HUES6 (cell line): ENCODE data around the gene KMT2E.
"Not testable (repeated sequence)": the region's sequence is repeated elsewhere in the genome, so short reads cannot be mapped to it uniquely, and the experiment has no call there.

Experiments
- H3K27ac ChIP-seq: 2 replicates; pipeline ENCODE4 v1.7.0; 2013; ENCODE audit warnings: low read depth, mild to moderate bottlenecking, low read length, inconsistent platforms
- H3K27me3 ChIP-seq: 2 replicates; pipeline ENCODE4 v1.6.1; 2013; ENCODE audit warnings: low read length; ENCODE audit not compliant: control insufficient read depth, insufficient read depth
- H3K36me3 ChIP-seq: 2 replicates; pipeline ENCODE4 v1.6.1; 2013; ENCODE audit warnings: low read length; ENCODE audit not compliant: control insufficient read depth, insufficient read depth
- H3K4me1 ChIP-seq: 2 replicates; pipeline ENCODE4 v1.6.1; 2013; ENCODE audit warnings: low read length; ENCODE audit not compliant: control insufficient read depth, insufficient read depth
- H3K4me3 ChIP-seq: 2 replicates; pipeline ENCODE4 v1.5.1; 2013; ENCODE audit warnings: low read depth, low read length
- H3K9ac ChIP-seq: one replicate; pipeline ENCODE4 v1.6.1; 2013; ENCODE audit warnings: mild to moderate bottlenecking, low read length
- H3K9me3 ChIP-seq: 2 replicates; pipeline ENCODE4 v1.6.1; 2013; ENCODE audit warnings: low read depth, low read length; ENCODE audit not compliant: control insufficient read depth, insufficient read depth

Gene KMT2E

DNA sequence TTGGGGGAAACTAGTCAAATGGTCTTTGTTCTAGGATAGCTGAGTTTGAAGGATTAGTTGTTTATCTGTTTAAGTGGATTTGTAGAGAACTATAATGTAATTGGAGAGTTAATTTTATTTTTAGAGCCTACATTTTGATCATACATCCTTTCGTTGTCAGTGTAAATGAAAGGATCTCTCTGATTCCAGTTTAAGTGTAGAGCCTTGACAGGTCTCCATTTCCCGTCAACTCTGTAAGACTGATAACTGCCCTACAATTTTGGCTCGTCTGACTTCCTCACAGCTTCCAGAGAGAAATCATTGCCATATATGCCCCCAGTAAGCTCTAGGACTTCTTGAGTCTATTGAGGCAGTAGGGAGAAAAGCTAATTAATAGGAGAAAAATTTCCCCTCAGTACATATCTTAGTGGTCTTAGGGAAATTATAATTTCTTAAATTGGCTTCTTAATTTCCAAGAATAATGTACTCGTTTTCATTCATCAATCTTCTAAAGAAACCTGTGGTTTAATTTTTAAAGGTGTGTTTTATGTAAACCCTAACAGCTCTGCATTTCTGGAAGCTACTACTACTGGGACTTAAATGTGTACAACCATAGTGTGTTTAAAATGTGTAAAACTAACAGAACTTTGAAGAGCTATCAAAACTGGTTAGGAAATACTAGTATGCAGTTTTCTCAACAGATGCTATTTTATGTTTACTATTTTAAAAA lies 3.8 kb downstream of the KMT2E start:
- H3K36me3 ChIP-seq: no peaks in the 10 kb centered on the region
- no peak overlapping the region for H3K27ac ChIP-seq
- H3K4me1 ChIP-seq: peaks cover 18% of the 10 kb centered on the region

DNA sequence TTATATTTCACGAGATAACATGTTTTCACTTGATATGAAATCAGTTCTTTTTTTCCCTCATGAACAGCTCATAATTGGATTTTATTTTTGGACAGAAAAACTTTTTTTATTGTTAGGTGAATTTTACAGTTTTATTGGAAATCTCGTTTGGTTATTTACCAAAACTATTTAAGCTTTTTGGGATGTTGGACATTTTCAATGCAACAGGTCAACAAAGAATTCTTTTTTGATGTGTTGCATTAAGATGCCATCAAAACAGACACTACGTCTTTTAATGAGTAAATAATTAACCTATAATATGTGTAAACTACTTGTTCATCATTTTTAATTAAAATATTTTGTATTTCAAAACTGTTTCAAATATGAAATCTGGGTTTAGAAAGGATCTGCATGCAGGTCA lies 5.3 kb downstream of the KMT2E start:
- no peak overlapping the region for H3K4me3 ChIP-seq

More for the DNA sequence above, 3.8 kb downstream of the KMT2E start:
- no peaks in the 10 kb centered on the region for H3K27me3 ChIP-seq
- no peaks in the 10 kb centered on the region for H3K9me3 ChIP-seq
- no peak overlapping the region for H3K9ac ChIP-seq
- H3K4me3 ChIP-seq: peak overlapping the region; percentile 99

DNA sequence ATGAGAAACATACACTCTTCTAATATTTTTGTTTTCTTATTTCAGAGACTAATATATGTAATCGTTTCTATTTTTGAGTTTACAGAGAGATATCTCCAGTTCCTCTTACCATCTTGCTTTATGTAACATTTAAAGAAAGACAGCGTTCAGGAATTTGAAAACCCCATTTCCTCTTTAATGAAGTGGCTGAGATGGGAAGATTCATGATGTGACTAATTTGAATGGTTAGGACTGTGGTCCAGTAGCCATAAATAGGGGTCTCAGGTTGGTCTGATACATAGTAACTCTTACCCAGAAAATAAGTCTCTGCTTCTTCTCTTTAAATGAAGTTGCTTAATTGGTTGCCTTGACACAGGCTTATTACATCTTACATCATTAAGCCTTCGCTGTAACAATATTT lies 6.9 kb downstream of the KMT2E start:
- no peak overlapping the region for H3K27ac ChIP-seq
- H3K36me3 ChIP-seq: no peaks in the 10 kb centered on the region

More for the DNA sequence above, 5.3 kb downstream of the KMT2E start:
- peaks cover 18% of the 10 kb centered on the region for H3K4me1 ChIP-seq
- no peak overlapping the region for H3K9ac ChIP-seq
- H3K27me3 ChIP-seq: no peaks in the 10 kb centered on the region
- no peak overlapping the region for H3K27ac ChIP-seq
- no peaks in the 10 kb centered on the region for H3K36me3 ChIP-seq
- no peaks in the 10 kb centered on the region for H3K9me3 ChIP-seq

DNA sequence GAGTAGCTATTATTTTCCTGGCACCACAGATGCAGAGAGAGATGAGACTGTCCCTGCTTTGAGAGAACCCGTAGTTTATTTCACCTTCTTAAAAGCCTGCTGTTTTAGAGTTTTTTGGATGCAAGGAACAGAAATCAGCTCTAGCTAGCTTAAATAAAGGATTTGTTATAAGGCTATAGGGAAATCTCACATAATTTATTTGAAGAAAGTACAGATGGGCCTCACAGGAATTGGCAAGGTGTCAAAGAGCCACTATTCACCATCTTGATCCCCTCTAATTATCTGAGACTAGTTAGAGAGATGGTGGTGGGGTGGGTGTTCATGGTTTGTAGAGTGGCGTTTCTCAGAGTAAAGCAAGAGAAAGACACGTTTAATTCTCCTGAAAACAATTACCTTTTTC lies 7.3 kb downstream of the KMT2E start:
- Histone ChIP-seq H3K27ac (no peak overlapping the region), H3K36me3 (no peaks in the 10 kb centered on the region), H3K4me3 (no peak overlapping the region), H3K9me3 (no peaks in the 10 kb centered on the region), H3K4me1 (peaks cover 26% of the 10 kb centered on the region), H3K9ac (no peak overlapping the region), H3K27me3 (no peaks in the 10 kb centered on the region)

More for the DNA sequence above, 6.9 kb downstream of the KMT2E start:
- Histone ChIP-seq H3K4me1 (peaks cover 26% of the 10 kb centered on the region), H3K27me3 (no peaks in the 10 kb centered on the region), H3K9me3 (no peaks in the 10 kb centered on the region), H3K4me3 (no peak overlapping the region), H3K9ac (no peak overlapping the region)

DNA sequence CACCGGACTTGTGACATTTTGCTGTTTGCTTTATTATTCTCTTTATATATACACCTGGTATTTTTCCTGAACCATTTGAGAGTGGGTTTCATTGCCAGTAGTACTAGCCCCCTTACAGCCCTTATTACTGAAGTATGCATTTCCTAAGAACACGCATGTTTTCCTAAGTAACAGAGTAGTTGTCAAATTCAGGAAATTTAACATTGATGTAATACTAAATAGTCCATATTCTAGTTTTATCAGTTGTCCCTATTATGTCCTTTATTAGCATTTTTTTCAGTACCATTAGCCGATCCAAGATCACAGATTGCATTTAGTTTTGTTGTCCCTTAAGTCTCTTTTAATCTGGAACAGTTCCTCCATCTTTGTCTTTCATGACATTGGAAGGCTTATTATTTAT lies 8.0 kb downstream of the KMT2E start:
- no peaks in the 10 kb centered on the region for H3K36me3 ChIP-seq
- no peak overlapping the region for H3K9ac ChIP-seq
- peaks cover 22% of the 10 kb centered on the region for H3K4me1 ChIP-seq
- no peak overlapping the region for H3K27ac ChIP-seq
- no peak overlapping the region for H3K4me3 ChIP-seq
- H3K9me3 ChIP-seq: no peaks in the 10 kb centered on the region
- no peaks in the 10 kb centered on the region for H3K27me3 ChIP-seq

DNA sequence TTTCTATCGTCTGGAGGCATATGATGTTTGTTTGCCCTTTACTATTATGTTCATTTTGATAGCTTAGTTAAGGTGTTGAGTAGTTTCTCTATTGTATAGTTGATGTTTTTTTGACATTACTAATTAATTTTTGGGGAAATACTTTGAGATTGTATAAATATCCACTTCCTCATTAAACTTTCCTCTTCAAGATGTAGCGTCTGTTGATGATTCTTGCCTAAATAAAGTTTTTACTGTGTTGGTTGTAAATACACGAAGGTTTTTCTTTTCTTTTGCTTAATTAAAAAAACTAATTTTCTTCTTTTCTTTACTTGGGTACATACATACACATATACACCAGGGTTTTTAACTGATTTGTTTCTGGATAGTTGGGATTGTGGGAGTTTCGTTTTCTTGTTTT lies 8.5 kb downstream of the KMT2E start:
- Histone ChIP-seq H3K4me3 (no peak overlapping the region), H3K9ac (no peak overlapping the region), H3K36me3 (no peaks in the 10 kb centered on the region), H3K4me1 (peaks cover 19% of the 10 kb centered on the region), H3K27me3 (no peaks in the 10 kb centered on the region), H3K27ac (no peak overlapping the region), H3K9me3 (no peaks in the 10 kb centered on the region)

- H3K9me3 ChIP-seq: no peaks in the 10 kb centered on the region
- no peaks in the 10 kb centered on the region for H3K36me3 ChIP-seq
- peaks cover 8% of the 10 kb centered on the region; the same call in 1 of the 2 replicates for H3K4me1 ChIP-seq
- no peak overlapping the region for H3K4me3 ChIP-seq
- no peaks in the 10 kb centered on the region for H3K27me3 ChIP-seq
- no peak overlapping the region for H3K9ac ChIP-seq
- H3K27ac ChIP-seq: no peak overlapping the region
These were observed 10.7 kb downstream of the KMT2E start for GRCh38 chr7:105024734-105025133.

DNA sequence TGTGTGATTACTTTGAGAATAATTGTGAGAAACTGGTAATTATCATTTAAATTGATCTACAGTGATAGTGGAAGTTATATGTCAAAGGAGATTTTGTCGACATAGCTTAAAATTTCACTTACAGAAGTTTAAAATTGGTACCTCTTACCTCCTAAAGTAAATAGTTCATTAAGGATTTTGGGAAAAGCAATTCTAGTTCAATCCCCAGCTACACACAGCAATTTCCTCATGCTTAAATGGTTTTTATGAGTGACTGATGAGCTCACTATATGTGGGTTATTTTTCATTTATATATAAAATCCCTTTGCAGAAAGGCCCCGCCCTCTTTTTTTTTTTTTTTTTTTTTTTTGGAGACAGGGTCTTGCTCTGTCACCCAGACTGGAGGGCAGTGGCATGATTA lies 12.7 kb downstream of the KMT2E start:
- peaks cover 8% of the 10 kb centered on the region; the same call in 1 of the 2 replicates for H3K4me1 ChIP-seq
- H3K4me3 ChIP-seq: no peak overlapping the region
- no peaks in the 10 kb centered on the region for H3K36me3 ChIP-seq
- no peaks in the 10 kb centered on the region for H3K27me3 ChIP-seq
- no peak overlapping the region for H3K9ac ChIP-seq
- no peak overlapping the region for H3K27ac ChIP-seq
- H3K9me3 ChIP-seq: no peaks in the 10 kb centered on the region

- no peaks in the 10 kb centered on the region for H3K9me3 ChIP-seq
- no peak overlapping the region for H3K27ac ChIP-seq
- no peak overlapping the region for H3K4me3 ChIP-seq
- H3K9ac ChIP-seq: no peak overlapping the region
- no peaks in the 10 kb centered on the region for H3K27me3 ChIP-seq
- no peaks in the 10 kb centered on the region for H3K36me3 ChIP-seq
- H3K4me1 ChIP-seq: peaks cover 8% of the 10 kb centered on the region; the same call in 1 of the 2 replicates
These were observed 13.3 kb downstream of the KMT2E start for GRCh38 chr7:105027176-105027853.

DNA sequence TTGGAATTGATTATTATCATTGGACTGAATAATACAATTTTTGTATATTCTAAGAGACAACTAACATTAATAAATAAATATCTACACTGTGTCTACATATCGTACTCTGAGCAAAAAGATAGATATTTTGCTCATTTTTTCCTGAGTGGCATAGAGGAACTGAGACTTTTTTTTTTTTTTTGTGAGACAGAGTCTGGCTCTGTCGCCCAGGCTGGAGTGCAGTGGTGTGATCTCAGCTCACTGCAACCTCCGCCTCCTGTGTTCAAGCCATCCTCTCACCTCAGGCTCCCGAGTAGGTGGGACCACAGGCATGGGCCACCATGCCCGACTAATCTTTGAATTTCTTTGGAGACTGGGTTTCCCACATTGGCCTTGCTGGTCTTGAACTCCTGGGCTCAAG lies 14.0 kb downstream of the KMT2E start:
- Histone ChIP-seq H3K9ac (no peak overlapping the region), H3K4me3 (no peak overlapping the region), H3K4me1 (peaks cover 8% of the 10 kb centered on the region; the same call in 1 of the 2 replicates), H3K36me3 (peaks cover 2% of the 10 kb centered on the region; the same call in 1 of the 2 replicates), H3K27me3 (no peaks in the 10 kb centered on the region), H3K9me3 (no peaks in the 10 kb centered on the region), H3K27ac (no peak overlapping the region)

GRCh38 chr7:105028941-105029340 lies 14.9 kb downstream of the KMT2E start:
- H3K9me3 ChIP-seq, H3K9ac ChIP-seq, H3K27ac ChIP-seq, H3K4me3 ChIP-seq, H3K36me3 ChIP-seq, H3K4me1 ChIP-seq, H3K27me3 ChIP-seq: not testable (repeated sequence)
